PC-9 (cell line): ENCODE results near the gene TBCD. TPM values are rescaled to one million over a fixed set of nuclear protein-coding genes. Genes with fewer than 3 reads are reported as not detected.

Source experiments
- BruUV-seq: library from RNA; stranded (reverse); fragments of 400-500 nt; replicated peaks from 2 replicates; lab custom pipeline; 2021; lab: Mats Ljungman, UMichigan
- CTCF ChIA-PET: fragments of 300-600 bp; sonication (Branson Sonifier 250); formaldehyde crosslinking; loops from one replicate; lab custom pipeline; 2022; ENCODE audit warnings: antibody characterized with exemption; lab: Charles Lee
- POLR2A ChIA-PET: fragments of 300-600 bp; sonication (Branson Sonifier 250); formaldehyde crosslinking; loops from one replicate; lab custom pipeline; 2022; ENCODE audit warnings: antibody characterized with exemption; ENCODE audit not compliant: unreplicated experiment; lab: Charles Lee
- DNase-seq, 2 experiments: peaks; one replicate each; pipeline versions ENCODE4 v3.0.0 to v3.0.0-alpha.2; 2015 to 2022; ENCODE audit warnings: mixed read lengths in 1 of 2
- H2AFZ ChIP-seq: fragments of 200-600 bp; sonication (generic); 2 replicates; pipeline ENCODE4 v1.8.1; 2017; ENCODE audit warnings: antibody characterized with exemption
- H3F3A ChIP-seq: fragments of 200-600 bp; sonication (generic); 2 replicates; pipeline ENCODE4 v1.8.1; 2017; ENCODE audit warnings: antibody characterized with exemption, mild to moderate bottlenecking, low read depth; ENCODE audit not compliant: insufficient read depth
- H3K27ac ChIP-seq: fragments of 200-600 bp; sonication (generic); 2 replicates; pipeline ENCODE4 v1.6.1; 2016; ENCODE audit warnings: mixed run types
- H3K27me3 ChIP-seq: fragments of 200-600 bp; sonication (generic); 2 replicates; pipeline ENCODE4 v1.6.1; 2016; ENCODE audit warnings: low read depth, mixed run types; ENCODE audit not compliant: insufficient read depth
- H3K36me3 ChIP-seq: fragments of 200-600 bp; sonication (generic); 2 replicates; pipeline ENCODE4 v1.6.1; 2016; ENCODE audit warnings: low read depth, mixed run types
- H3K4me1 ChIP-seq: fragments of 200-600 bp; sonication (generic); replicated peaks from 2 replicates; pipeline ENCODE4 v1.6.1; 2016; ENCODE audit warnings: mixed run types; ENCODE audit not compliant: insufficient read depth
- H3K4me2 ChIP-seq: fragments of 200-600 bp; sonication (generic); 2 replicates; pipeline ENCODE4 v1.6.1; 2017; ENCODE audit warnings: mixed run types
- H3K4me3 ChIP-seq: fragments of 200-600 bp; sonication (generic); 2 replicates; pipeline ENCODE4 v1.6.1; 2016; ENCODE audit warnings: mixed run types
- H3K79me2 ChIP-seq: fragments of 200-600 bp; sonication (generic); 2 replicates; pipeline ENCODE4 v1.6.1; 2017; ENCODE audit warnings: low read depth, mixed run types
- H3K9me2 ChIP-seq: fragments of 200-600 bp; sonication (generic); 2 replicates; pipeline ENCODE4 v1.8.1; 2017; ENCODE audit warnings: mild to moderate bottlenecking; ENCODE audit not compliant: insufficient read depth
- H3K9me3 ChIP-seq: fragments of 200-600 bp; sonication (generic); 2 replicates; pipeline ENCODE4 v1.8.1; 2016; ENCODE audit warnings: low read depth; ENCODE audit not compliant: insufficient read depth
- H4K20me1 ChIP-seq: fragments of 200-600 bp; sonication (generic); 2 replicates; pipeline ENCODE4 v1.8.1; 2017; ENCODE audit not compliant: insufficient read depth
- CTCF ChIP-seq: fragments of 200-600 bp; sonication (generic); conservative IDR thresholded peaks from 2 replicates; pipeline ENCODE4 v1.6.1; 2017; ENCODE audit warnings: mixed run types, antibody characterized with exemption, mild to moderate bottlenecking, moderate library complexity
- EZH2 ChIP-seq: fragments of 200-600 bp; sonication (generic); IDR thresholded peaks from 2 replicates; pipeline ENCODE4 v1.8.0; 2017; ENCODE audit warnings: antibody characterized with exemption, low read depth
- intact Hi-C: fragments of 100-400 bp; cut with micrococcal nuclease; formaldehyde crosslinking; loops from one replicate; pipeline ENCODE4 v1.10.0; 2022; ENCODE audit not compliant: unreplicated experiment
- total RNA-seq: library from RNA; stranded (reverse); gene quantifications from 2 replicates; pipeline ENCODE4 v1.2.3, GENCODE V29; 2021

Gene TBCD
- total RNA-seq, 1 experiment from 2014 or later = 115 TPM

DNA sequence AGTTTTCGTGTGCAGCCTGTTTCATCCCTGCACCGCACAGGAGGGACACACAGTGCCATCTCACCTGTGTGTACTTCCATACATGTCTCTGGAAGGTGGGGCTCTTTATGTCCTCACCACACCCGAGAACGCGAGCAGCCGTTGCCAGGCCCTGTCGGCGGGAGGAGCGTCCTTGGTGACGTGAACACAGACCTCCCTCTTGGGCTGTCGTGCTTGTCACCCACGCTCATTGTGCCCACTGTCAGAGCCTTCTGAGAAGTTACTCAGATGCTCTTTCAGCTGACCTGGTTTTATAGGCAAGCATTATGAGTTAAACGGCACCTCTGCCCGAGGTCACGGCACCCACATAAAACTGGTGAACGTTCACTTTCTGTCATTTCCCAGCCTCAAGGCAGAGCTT lies 47.7 kb downstream of the TBCD start:
- BruUV-seq = no TSS peak
- H3K27me3 ChIP-seq = no peaks in the 10 kb centered on the region
- POLR2A ChIA-PET = no interaction called here
- H3K4me3 ChIP-seq = no peak overlapping the region
- intact Hi-C loops = no loop called here
- H3K4me2 ChIP-seq = no peak overlapping the region
- TF ChIP-seq EZH2 = no peak
- TF ChIP-seq CTCF = no peak
- H3F3A ChIP-seq = no peaks in the 10 kb centered on the region
- no peak overlapping the region for H3K27ac ChIP-seq
- H3K9me2 ChIP-seq = no peaks in the 10 kb centered on the region
- no peaks in the 10 kb centered on the region for H3K4me1 ChIP-seq
- no peaks in the 10 kb centered on the region for H3K9me3 ChIP-seq
- H2AFZ ChIP-seq = no peak overlapping the region
- H3K36me3 ChIP-seq = no peaks in the 10 kb centered on the region
- H4K20me1 ChIP-seq = no peaks in the 10 kb centered on the region
- CTCF ChIA-PET = no interaction called here
- no peak for DNase-seq
- no peaks in the 10 kb centered on the region for H3K79me2 ChIP-seq

GRCh38 chr17:82800885-82801284 lies 49.0 kb downstream of the TBCD start:
- Histone ChIP-seq H3K9me3 (no peaks in the 10 kb centered on the region), H3K27ac (no peak overlapping the region), H3F3A (no peaks in the 10 kb centered on the region), H4K20me1 (no peaks in the 10 kb centered on the region), H3K4me1 (no peaks in the 10 kb centered on the region), H3K9me2 (no peaks in the 10 kb centered on the region), H2AFZ (no peak overlapping the region), H3K36me3 (no peaks in the 10 kb centered on the region), H3K79me2 (no peaks in the 10 kb centered on the region), H3K4me3 (no peak overlapping the region), H3K4me2 (no peak overlapping the region), H3K27me3 (no peaks in the 10 kb centered on the region)
- no peak for TF ChIP-seq EZH2
- TF ChIP-seq CTCF = no peak
- POLR2A ChIA-PET = no interaction called here
- no TSS peak for BruUV-seq
- no peak for DNase-seq
- CTCF ChIA-PET = no interaction called here
- intact Hi-C loops = no loop called here

GRCh38 chr17:82801377-82801970 lies 49.6 kb downstream of the TBCD start:
- no peak overlapping the region for H3K27ac ChIP-seq
- no peaks in the 10 kb centered on the region for H3F3A ChIP-seq
- no peaks in the 10 kb centered on the region for H3K79me2 ChIP-seq
- no peak for DNase-seq
- no TSS peak for BruUV-seq
- intact Hi-C loops = no loop called here
- CTCF ChIA-PET = interaction anchor here (0.5 kb wide), 1 partner anchor 76 kb away, joined by 3 read pairs; no protein-coding TSS in a partner anchor
- H3K9me3 ChIP-seq = no peaks in the 10 kb centered on the region
- H3K4me3 ChIP-seq = no peak overlapping the region
- no peak overlapping the region for H3K4me2 ChIP-seq
- no peaks in the 10 kb centered on the region for H4K20me1 ChIP-seq
- H3K27me3 ChIP-seq = no peaks in the 10 kb centered on the region
- H3K4me1 ChIP-seq = no peaks in the 10 kb centered on the region
- no peaks in the 10 kb centered on the region for H3K9me2 ChIP-seq
- no peaks in the 10 kb centered on the region for H3K36me3 ChIP-seq
- POLR2A ChIA-PET = no interaction called here
- TF ChIP-seq CTCF (no peak), EZH2 (no peak)
- H2AFZ ChIP-seq = no peak overlapping the region
